ENCODE measurements around the gene PAK6.
A peak's percentile ranks its signal among the peaks of the same experiment; 100 is the strongest.

Gene PAK6

GRCh38 chr15:40281801-40282146, 42.9 kb downstream of the PAK6 start:
- no peak for DNase-seq
- Histone ChIP-seq H3K4me3 (ENCODE audit: low read depth, low read length) (no peak overlapping the region), H3K27me3 (ENCODE audit: insufficient read depth, low read depth, severe bottlenecking) (no peaks in the 10 kb centered on the region)

GRCh38 chr15:40282147-40282868, 43.4 kb downstream of the PAK6 start:
- H3K36me3 ChIP-seq, result peaks cover 2% of the 10 kb centered on the region; the same call in 1 of the 2 replicates
- DNase-seq, result peak; percentile 69
- no peaks in the 10 kb centered on the region for H3K27me3 ChIP-seq (ENCODE audit: insufficient read depth, low read depth, severe bottlenecking)
- H3K27ac ChIP-seq, result peak overlapping the region; percentile 79
- TF ChIP-seq CTCF (IDR thresholded peaks at IDR 0.05; ENCODE audit: low read depth, low read length), result peak; percentile 61
- no peaks in the 10 kb centered on the region for H3K9me3 ChIP-seq (ENCODE audit: severe bottlenecking)
- H3K4me3 ChIP-seq (ENCODE audit: low read depth, low read length), result peak overlapping the region; percentile 53

More at GRCh38 chr15:40281801-40282146, 42.9 kb downstream of the PAK6 start:
- Histone ChIP-seq H3K9me3 (ENCODE audit: severe bottlenecking) (no peaks in the 10 kb centered on the region), H3K27ac (peak overlapping the region; percentile 77), H3K36me3 (peaks cover 2% of the 10 kb centered on the region; the same call in 1 of the 2 replicates)
- TF ChIP-seq CTCF (IDR thresholded peaks at IDR 0.05; ENCODE audit: low read depth, low read length), result no peak

DNA sequence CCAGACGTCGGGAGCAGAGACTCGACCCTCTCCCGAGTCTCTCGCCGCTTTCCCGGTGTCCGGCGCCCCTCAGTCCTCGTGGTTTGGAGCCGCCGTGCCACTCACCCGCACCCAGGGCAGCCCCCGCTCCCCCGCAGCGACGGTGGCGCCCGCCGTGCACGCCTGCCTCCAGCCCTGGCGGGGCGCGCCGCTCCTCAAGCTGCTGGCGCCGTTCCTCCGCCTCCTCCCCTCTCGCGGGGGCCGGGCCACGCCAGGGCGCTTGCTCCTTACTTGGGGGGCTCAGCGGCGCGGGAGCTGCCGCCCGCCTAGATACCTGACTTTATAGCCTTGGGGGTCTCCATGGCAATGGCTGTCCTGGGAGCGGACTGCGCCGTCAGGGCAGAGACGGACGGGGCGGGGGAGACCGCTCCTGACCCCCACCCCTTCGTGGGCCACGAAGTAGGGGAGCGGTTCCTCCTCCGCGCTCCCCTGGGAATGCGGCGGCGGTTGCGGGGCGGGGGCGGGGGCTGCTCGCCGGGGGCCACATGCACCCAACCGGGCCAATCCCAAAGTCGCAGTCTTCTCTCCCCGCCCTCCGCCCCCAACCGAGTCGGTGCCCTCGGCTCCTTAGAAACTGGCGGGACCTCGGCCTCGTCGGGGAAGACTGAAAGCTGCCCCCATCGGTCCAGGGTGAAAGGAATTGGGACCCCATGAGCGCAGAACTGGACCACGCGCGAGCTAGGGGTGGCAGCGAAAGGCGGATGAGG, 44.2 kb downstream of the PAK6 start, which contains the start of gene ANKRD63:
TSS of gene ANKRD63 (minus strand) at position 196 of the 746 bp plus-strand sequence. CDS start 478 bp downstream, outside the sequence.
- TF ChIP-seq CTCF (IDR thresholded peaks at IDR 0.05; ENCODE audit: low read depth, low read length), result no peak
- Histone ChIP-seq H3K27ac (peak within 1 kb of the TSS; percentile 79), H3K9me3 (ENCODE audit: severe bottlenecking) (no peaks in the 10 kb centered on the region), H3K4me3 (ENCODE audit: low read depth, low read length) (peak within 1 kb of the TSS; percentile 53), H3K36me3 (peaks cover 2% of the 10 kb centered on the region; the same call in 1 of the 2 replicates), H3K27me3 (ENCODE audit: insufficient read depth, low read depth, severe bottlenecking) (no peaks in the 10 kb centered on the region)
- peak; percentile 49 for DNase-seq

DNA sequence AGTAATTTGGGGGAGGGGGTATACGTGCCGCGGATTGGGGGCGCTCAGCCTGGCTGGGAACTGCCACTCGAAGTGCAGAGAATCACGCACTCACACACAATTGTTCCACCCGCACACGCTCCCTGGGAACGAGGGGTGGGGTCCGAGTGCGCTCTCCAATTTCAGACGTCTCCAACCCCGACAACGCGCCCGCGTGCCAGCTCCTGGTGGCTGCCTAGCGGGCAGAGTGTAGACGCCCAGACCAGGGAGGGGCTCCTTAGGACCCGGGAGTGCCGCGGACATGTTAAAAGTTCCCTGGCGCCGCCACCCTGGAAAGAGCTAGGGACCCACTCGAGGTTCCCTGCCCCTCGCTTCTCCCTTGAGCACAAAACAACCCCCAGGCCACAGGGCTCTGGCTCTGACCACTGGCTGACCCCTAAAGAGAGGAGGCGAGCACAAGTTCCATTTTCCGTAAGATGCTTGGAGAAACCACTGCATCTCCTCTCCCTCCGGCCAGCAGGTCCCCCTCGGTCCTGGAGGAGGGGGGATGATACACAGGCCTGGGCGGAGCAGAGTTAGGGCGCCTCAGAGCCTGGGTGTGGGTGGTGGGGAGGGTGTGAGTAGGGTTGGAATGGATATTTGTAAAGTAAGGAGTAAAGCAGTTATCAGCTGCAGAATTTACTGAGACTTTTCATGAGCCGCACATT, 44.9 kb downstream of the PAK6 start:
- no peaks in the 10 kb centered on the region for H3K27me3 ChIP-seq (ENCODE audit: insufficient read depth, low read depth, severe bottlenecking)
- TF ChIP-seq CTCF (IDR thresholded peaks at IDR 0.05; ENCODE audit: low read depth, low read length), result no peak
- no peak for DNase-seq
- H3K36me3 ChIP-seq, result peaks cover 2% of the 10 kb centered on the region; the same call in 1 of the 2 replicates
- no peak overlapping the region for H3K4me3 ChIP-seq (ENCODE audit: low read depth, low read length)
- H3K27ac ChIP-seq, result no peak overlapping the region
- no peaks in the 10 kb centered on the region for H3K9me3 ChIP-seq (ENCODE audit: severe bottlenecking)

GRCh38 chr15:40285151-40285550, 46.3 kb downstream of the PAK6 start:
- Histone ChIP-seq H3K9me3 (ENCODE audit: severe bottlenecking) (no peaks in the 10 kb centered on the region), H3K4me3 (ENCODE audit: low read depth, low read length) (no peak overlapping the region), H3K27ac (no peak overlapping the region), H3K27me3 (ENCODE audit: insufficient read depth, low read depth, severe bottlenecking) (no peaks in the 10 kb centered on the region), H3K36me3 (peaks cover 2% of the 10 kb centered on the region; the same call in 1 of the 2 replicates)
- no peak for TF ChIP-seq CTCF (IDR thresholded peaks at IDR 0.05; ENCODE audit: low read depth, low read length)
- DNase-seq, result no peak

All from WERI-Rb-1 (cell line).